B cell (primary cell): ENCODE data around the gene ATRAID. TPM values are rescaled to one million over a fixed set of nuclear protein-coding genes. Genes with fewer than 3 reads are reported as not detected.

ENCODE experiments used
- ATAC-seq: fragments of 200-7000 bp; cut with Tn5 transposase; one replicate; pipeline ENCODE4 v1.10.0; 2021; ENCODE audit warnings: low read depth, mild to moderate bottlenecking, moderate number of reproducible peaks, moderate library complexity
- CTCF ChIA-PET: fragments of 350-600 bp; sonication (Branson Sonifier 250); formaldehyde crosslinking; loops from one replicate; lab custom pipeline; 2021; ENCODE audit warnings: antibody characterized with exemption, inconsistent platforms; lab: Charles Lee
- POLR2A ChIA-PET: fragments of 350-600 bp; sonication (Branson Sonifier 250); formaldehyde crosslinking; loops from one replicate; lab custom pipeline; 2021; ENCODE audit warnings: antibody characterized with exemption; lab: Charles Lee
- DNase-seq: peaks from one replicate; pipeline ENCODE4 v3.0.0; 2013
- H2AFZ ChIP-seq: 2 replicates; pipeline ENCODE4 v1.6.1; 2012; ENCODE audit warnings: mild to moderate bottlenecking, low read depth, low read length; ENCODE audit not compliant: insufficient read depth, poor library complexity, severe bottlenecking
- H3K27ac ChIP-seq, 2 donors: 1 replicate in 1 of 2; 2 replicates in 1 of 2; pipeline ENCODE4 v1.5.1; 2012 to 2013; ENCODE audit warnings: low read length in 2 of 2, mild to moderate bottlenecking in 2 of 2, moderate library complexity in 1 of 2
- H3K27me3 ChIP-seq, 4 experiments: fragments of 200-600 bp in 1 of 4; sonication (generic) in 1 of 4; replicated peaks in 1 of 4; 1 replicate in 2 of 4; 2 replicates in 2 of 4; pipeline versions ENCODE4 v1.6.1 to v1.7.0; 2013 to 2016; ENCODE audit warnings: low read length in 3 of 4, mild to moderate bottlenecking in 2 of 4, mixed read lengths in 1 of 4, moderate library complexity in 1 of 4; ENCODE audit not compliant: insufficient read depth in 4 of 4, control insufficient read depth in 3 of 4; ENCODE audit errors: control extremely low read depth in 1 of 4
- H3K36me3 ChIP-seq, 2 experiments: replicated peaks in 1 of 2; 1 replicate in 1 of 2; 2 replicates in 1 of 2; pipeline versions ENCODE4 v1.6.1 to v1.7.1; 2013; ENCODE audit warnings: low read length in 1 of 2; ENCODE audit not compliant: insufficient read depth in 2 of 2, control insufficient read depth in 1 of 2; ENCODE audit errors: control extremely low read depth in 1 of 2, extremely low read depth in 1 of 2
- H3K4me1 ChIP-seq, 2 donors: fragments of 200-600 bp in 1 of 2; sonication (generic) in 1 of 2; 1 replicate in 1 of 2; 2 replicates in 1 of 2; pipeline versions ENCODE4 v1.5.1 to v1.6.1; 2013 to 2017; ENCODE audit warnings: low read length in 2 of 2; ENCODE audit not compliant: control insufficient read depth in 2 of 2, insufficient read depth in 2 of 2
- H3K4me2 ChIP-seq: replicated peaks from 2 replicates; pipeline ENCODE3; 2012; ENCODE audit warnings: mild to moderate bottlenecking, low read depth, low read length; ENCODE audit not compliant: poor library complexity, severe bottlenecking
- H3K4me3 ChIP-seq, 5 experiments: fragments of 200-600 bp in 1 of 5; sonication (generic) in 1 of 5; 1 replicate in 3 of 5; 2 replicates in 2 of 5; pipeline versions ENCODE4 v1.5.1 to v1.7.0; 2011 to 2016; ENCODE audit warnings: low read length in 4 of 5, mild to moderate bottlenecking in 4 of 5, low read depth in 2 of 5, control low read depth in 1 of 5, moderate library complexity in 1 of 5; ENCODE audit not compliant: insufficient read depth in 1 of 5; ENCODE audit errors: control extremely low read depth in 1 of 5, extremely low read depth in 1 of 5
- H3K79me2 ChIP-seq: fragments of 200-600 bp; sonication (generic); one replicate; pipeline ENCODE4 v1.6.0; 2016; ENCODE audit warnings: low read length; ENCODE audit not compliant: control insufficient read depth, insufficient read depth
- H3K9ac ChIP-seq: fragments of 200-600 bp; sonication (generic); 2 replicates; pipeline ENCODE4 v1.6.1; 2017; ENCODE audit warnings: mild to moderate bottlenecking, low read length, moderate library complexity
- H3K9me3 ChIP-seq, 3 donors: one replicate each; pipeline versions ENCODE4 v1.6.1 to v1.7.1; 2013; ENCODE audit warnings: low read length in 2 of 3; ENCODE audit not compliant: control insufficient read depth in 2 of 3, insufficient read depth in 1 of 3; ENCODE audit errors: control extremely low read depth in 1 of 3
- H4K20me1 ChIP-seq: 2 replicates; pipeline ENCODE4 v1.6.0; 2012; ENCODE audit warnings: mild to moderate bottlenecking, low read length; ENCODE audit not compliant: insufficient read depth, control insufficient read depth, poor library complexity, severe bottlenecking
- H3K27ac Mint-ChIP-seq: one replicate; pipeline ENCODE4 v1.8.0; 2021; ENCODE audit warnings: mixed read lengths
- H3K27me3 Mint-ChIP-seq: one replicate; pipeline ENCODE4 v1.8.0; 2021; ENCODE audit warnings: mixed read lengths
- H3K4me1 Mint-ChIP-seq: one replicate; pipeline ENCODE4 v1.8.0; 2021; ENCODE audit warnings: mixed read lengths
- H3K4me3 Mint-ChIP-seq: one replicate; pipeline ENCODE4 v1.8.0; 2021; ENCODE audit warnings: mixed read lengths
- H3K9me3 Mint-ChIP-seq: one replicate; pipeline ENCODE4 v1.8.0; 2022; ENCODE audit warnings: mixed read lengths; ENCODE audit not compliant: insufficient read depth
- CTCF ChIP-seq: fragments of 200-600 bp; IDR thresholded peaks from one replicate; pipeline ENCODE4 v1.8.0; 2022; ENCODE audit warnings: antibody characterized with exemption, mild to moderate bottlenecking
- EZH2 ChIP-seq: IDR thresholded peaks from 2 replicates; pipeline ENCODE4 v1.6.1; 2012; ENCODE audit warnings: borderline replicate concordance, low read depth, mild to moderate bottlenecking, moderate library complexity, low read length; ENCODE audit not compliant: insufficient read depth, poor library complexity, severe bottlenecking
- WGBS: methylation state at CpG from one replicate; pipeline ENCODE4 v1.1.5; 2013; ENCODE audit warnings: missing lambda C conversion rate; ENCODE audit not compliant: insufficient coverage; 5-methylcytosine and 5-hydroxymethylcytosine counted together
- intact Hi-C: fragments of 100-400 bp; cut with micrococcal nuclease; formaldehyde crosslinking; loops from one replicate; pipeline ENCODE4 v1.10.0; 2022
- polyA plus RNA-seq: library from polyadenylated mRNA; depleted of rRNA; stranded (reverse); fragments of >200 nt; gene quantifications from 2 replicates; pipeline ENCODE4 v1.2.3, GENCODE V29; 2012
- total RNA-seq, 2 donors: library from RNA; stranded (reverse); fragments of 120-200 nt in 1 of 2; gene quantifications; 1 replicate in 1 of 2; 2 replicates in 1 of 2; pipeline versions ENCODE4 v1.2.3 to v1.2.4, GENCODE V29; 2013 to 2022

ATRAID gene
- total and polyA plus RNA-seq, 2 donors (not counting 1 experiment from before 2014, with no cell fraction given) = 88.8 to 117 TPM

- H3K4me3 Mint-ChIP-seq = no peak overlapping the region
- H3K27ac Mint-ChIP-seq = no peak overlapping the region
- TF ChIP-seq CTCF = no peak
- ChIA-PET CTCF (interaction anchor here (1.5 to 1.6 kb wide), 2 partner anchors 72 to 270 kb away, joined by 4 to 6 read pairs; no protein-coding TSS in a partner anchor), POLR2A (no interaction called here)
- ATAC-seq (no peak), DNase-seq (no peak)
- no peaks in the 10 kb centered on the region for H3K27me3 ChIP-seq
- intact Hi-C loops = no loop called here
- H4K20me1 ChIP-seq = no peaks in the 10 kb centered on the region
- H3K79me2 ChIP-seq = no peaks in the 10 kb centered on the region
- H3K4me1 Mint-ChIP-seq = no peaks in the 10 kb centered on the region
- no peaks in the 10 kb centered on the region for H3K9me3 Mint-ChIP-seq
- H3K27me3 Mint-ChIP-seq = no peaks in the 10 kb centered on the region
- no peak overlapping the region for H3K4me3 ChIP-seq
- H3K4me1 ChIP-seq = no peaks in the 10 kb centered on the region
- H3K27ac ChIP-seq = no peak overlapping the region
- H3K36me3 ChIP-seq = peaks cover 13 to 75% of the 10 kb centered on the region in 2 experiments
- H3K9me3 ChIP-seq = no peaks in the 10 kb centered on the region
- no peak overlapping the region for H2AFZ ChIP-seq
- WGBS = 98% methylated on average over 11 of the region's 13 CpGs
- H3K9ac ChIP-seq = no peak overlapping the region
- H3K4me2 ChIP-seq = no peak overlapping the region
Measured at GRCh38 chr2:27231921-27232320, 20.1 kb downstream of the ATRAID start.

- H3K27me3 ChIP-seq = no peaks in the 10 kb centered on the region
- CTCF ChIA-PET = no interaction called here
- no peak overlapping the region for H3K27ac ChIP-seq
- no peak overlapping the region for H2AFZ ChIP-seq
- no peaks in the 10 kb centered on the region for H3K79me2 ChIP-seq
- H3K36me3 ChIP-seq = peaks cover 8 to 75% of the 10 kb centered on the region in 2 experiments
- no peak overlapping the region for H3K4me2 ChIP-seq
- WGBS = 95% methylated on average over 14 of the region's 14 CpGs
- no peaks in the 10 kb centered on the region for H3K4me1 ChIP-seq
- intact Hi-C loops = no loop called here
- Mint-ChIP-seq H3K27me3 (no peaks in the 10 kb centered on the region), H3K4me3 (no peak overlapping the region), H3K27ac (no peak overlapping the region), H3K9me3 (no peaks in the 10 kb centered on the region), H3K4me1 (no peaks in the 10 kb centered on the region)
- POLR2A ChIA-PET = interaction anchor here (0.6 kb wide), 1 partner anchor 118 kb away, joined by 6 read pairs; no protein-coding TSS in a partner anchor
- TF ChIP-seq EZH2 = no peak
- TF ChIP-seq CTCF = no peak
- H4K20me1 ChIP-seq = no peaks in the 10 kb centered on the region
- H3K4me3 ChIP-seq = no peak overlapping the region
- ATAC-seq (no peak), DNase-seq (no peak)
- no peaks in the 10 kb centered on the region for H3K9me3 ChIP-seq
- H3K9ac ChIP-seq = no peak overlapping the region
Measured at GRCh38 chr2:27233341-27233740, 21.5 kb downstream of the ATRAID start.
